ENCODE data around the gene RILPL2. TPM values are rescaled to one million over a fixed set of nuclear protein-coding genes. Genes with fewer than 3 reads are reported as not detected.

Gene RILPL2, protein sequence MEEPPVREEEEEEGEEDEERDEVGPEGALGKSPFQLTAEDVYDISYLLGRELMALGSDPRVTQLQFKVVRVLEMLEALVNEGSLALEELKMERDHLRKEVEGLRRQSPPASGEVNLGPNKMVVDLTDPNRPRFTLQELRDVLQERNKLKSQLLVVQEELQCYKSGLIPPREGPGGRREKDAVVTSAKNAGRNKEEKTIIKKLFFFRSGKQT
- total RNA-seq (1 to 10 TPM; 1.8 TPM), polyA plus RNA-seq (1 to 10 TPM; 2.1 TPM)

- no peaks in the 10 kb centered on the region for H3K9me3 ChIP-seq (ENCODE audit: control insufficient read depth in 4 of 4, low read length in 3 of 4)
- under 1% methylated on average over 69 of the region's 69 CpGs for WGBS
Observed at GRCh38 chr12:123436017-123436964, at the start of gene RILPL2. Gene RILPL2, minus strand, starts transcription at chr12:123436684. Its CDS starts 264 bp downstream, at chr12:123436420.

More at GRCh38 chr12:123436017-123436964, at the start of gene RILPL2:
- Histone ChIP-seq H3K4me1 (ENCODE audit: control insufficient read depth in 4 of 4, insufficient read depth in 4 of 4, low read length in 3 of 4) (peaks cover 0 to 19% (median 13%) of the 10 kb centered on the region in 4 donors), H3K27me3 (ENCODE audit: control insufficient read depth in 4 of 4, insufficient read depth in 4 of 4, low read length in 3 of 4) (no peaks in the 10 kb centered on the region), H3K4me3 (ENCODE audit: low read depth in 1 of 3, low read length in 3 of 3) (peak within 1 kb of the TSS; percentile 72 to 87 (median 86)), H3K27ac (ENCODE audit: low read depth in 1 of 2, low read length in 2 of 2) (peak within 1 kb of the TSS; percentile 50 to 73), H3K9ac (ENCODE audit: low read depth in 1 of 2, low read length in 2 of 2) (peak within 1 kb of the TSS; percentile 52 to 72), H3K36me3 (ENCODE audit: control insufficient read depth in 4 of 4, insufficient read depth in 3 of 4, low read depth in 1 of 4, low read length in 3 of 4) (no peaks in the 10 kb centered on the region)
- TF ChIP-seq MAX (IDR thresholded peaks at IDR 0.05) (peak; percentile 65), NR2F2 (IDR thresholded peaks at IDR 0.05) (peak; percentile 18), CTCF (IDR thresholded peaks at IDR 0.05; ENCODE audit: low read depth, low read length, missing input control) (no peak), RAD21 (IDR thresholded peaks at IDR 0.05) (peak in 1 of 2 donors; percentile 47), REST (IDR thresholded peaks at IDR 0.05) (peak; percentile 13), SP1 (IDR thresholded peaks at IDR 0.05) (peak; percentile 65), RXRA (IDR thresholded peaks at IDR 0.05) (no peak), ATF3 (IDR thresholded peaks at IDR 0.05) (peak; percentile 11), TAF1 (conservative IDR thresholded peaks at IDR 0.05) (no peak), EGR1 (IDR thresholded peaks at IDR 0.05; ENCODE audit: low read depth in 2 of 2) (peak; percentile 17 to 25), FOXA1 (IDR thresholded peaks at IDR 0.05) (no peak), GABPA (IDR thresholded peaks at IDR 0.05 in 1 of 2, conservative IDR thresholded peaks at IDR 0.05 in 1 of 2) (peak in 1 of 2 donors; percentile 45), HNF4A (conservative IDR thresholded peaks at IDR 0.05) (peak in 1 of 2 donors; percentile 48), YY1 (IDR thresholded peaks at IDR 0.05) (peak; percentile 19), HNF4G (IDR thresholded peaks at IDR 0.05) (no peak), JUND (IDR thresholded peaks at IDR 0.05) (no peak), FOXA2 (IDR thresholded peaks at IDR 0.05) (no peak)
- TF ChIP-seq, protein P1, sequence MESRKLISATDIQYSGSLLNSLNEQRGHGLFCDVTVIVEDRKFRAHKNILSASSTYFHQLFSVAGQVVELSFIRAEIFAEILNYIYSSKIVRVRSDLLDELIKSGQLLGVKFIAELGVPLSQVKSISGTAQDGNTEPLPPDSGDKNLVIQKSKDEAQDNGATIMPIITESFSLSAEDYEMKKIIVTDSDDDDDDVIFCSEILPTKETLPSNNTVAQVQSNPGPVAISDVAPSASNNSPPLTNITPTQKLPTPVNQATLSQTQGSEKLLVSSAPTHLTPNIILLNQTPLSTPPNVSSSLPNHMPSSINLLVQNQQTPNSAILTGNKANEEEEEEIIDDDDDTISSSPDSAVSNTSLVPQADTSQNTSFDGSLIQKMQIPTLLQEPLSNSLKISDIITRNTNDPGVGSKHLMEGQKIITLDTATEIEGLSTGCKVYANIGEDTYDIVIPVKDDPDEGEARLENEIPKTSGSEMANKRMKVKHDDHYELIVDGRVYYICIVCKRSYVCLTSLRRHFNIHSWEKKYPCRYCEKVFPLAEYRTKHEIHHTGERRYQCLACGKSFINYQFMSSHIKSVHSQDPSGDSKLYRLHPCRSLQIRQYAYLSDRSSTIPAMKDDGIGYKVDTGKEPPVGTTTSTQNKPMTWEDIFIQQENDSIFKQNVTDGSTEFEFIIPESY (IDR thresholded peaks at IDR 0.05): no peak
- DNase-seq (ENCODE audit: low spot score): peak; percentile 87
